KMS-11 (cell line): ENCODE data around the gene SLC41A3.

Experiments
- H2AFZ ChIP-seq: fragments of 200-600 bp; sonication (generic); 2 replicates; pipeline ENCODE4 v1.6.1; 2016; ENCODE audit warnings: antibody characterized with exemption, mixed run types, low read depth
- H3K27ac ChIP-seq: fragments of 200-600 bp; sonication (generic); 2 replicates; pipeline ENCODE4 v1.6.1; 2016; ENCODE audit warnings: mild to moderate bottlenecking, mixed run types
- H3K27me3 ChIP-seq: fragments of 200-600 bp; sonication (generic); 2 replicates; pipeline ENCODE4 v1.6.1; 2017; ENCODE audit warnings: mild to moderate bottlenecking, low read depth, mixed run types, moderate library complexity; ENCODE audit not compliant: insufficient read depth
- H3K36me3 ChIP-seq: fragments of 200-600 bp; sonication (generic); 2 replicates; pipeline ENCODE4 v1.6.1; 2017; ENCODE audit warnings: mild to moderate bottlenecking, mixed run types; ENCODE audit not compliant: insufficient read depth
- H3K4me1 ChIP-seq: fragments of 200-600 bp; sonication (generic); 2 replicates; pipeline ENCODE4 v1.6.1; 2016; ENCODE audit warnings: mild to moderate bottlenecking, low read depth, mixed run types; ENCODE audit not compliant: poor library complexity, severe bottlenecking
- H3K4me2 ChIP-seq: fragments of 200-600 bp; sonication (generic); 2 replicates; pipeline ENCODE4 v1.7.0; 2016; ENCODE audit warnings: mild to moderate bottlenecking, mixed run types
- H3K4me3 ChIP-seq: fragments of 200-600 bp; sonication (generic); IDR thresholded peaks from 2 replicates; pipeline ENCODE4 v1.6.1; 2017; ENCODE audit warnings: low read depth, low read length, mixed read lengths; ENCODE audit not compliant: insufficient read depth
- H3K79me2 ChIP-seq: fragments of 200-600 bp; sonication (generic); 2 replicates; pipeline ENCODE4 v1.6.1; 2016; ENCODE audit warnings: low read depth, mixed run types; ENCODE audit not compliant: insufficient read depth
- H3K9ac ChIP-seq: fragments of 200-600 bp; sonication (generic); 2 replicates; pipeline ENCODE4 v1.6.1; 2016; ENCODE audit warnings: mild to moderate bottlenecking, mixed run types
- H4K20me1 ChIP-seq: fragments of 200-600 bp; sonication (generic); 2 replicates; pipeline ENCODE4 v1.6.1; 2016; ENCODE audit warnings: mild to moderate bottlenecking, mixed run types; ENCODE audit not compliant: insufficient read depth
- CTCF ChIP-seq: fragments of 200-600 bp; sonication (generic); conservative IDR thresholded peaks from 2 replicates; pipeline ENCODE4 v1.6.1; 2017; ENCODE audit warnings: low read depth, mild to moderate bottlenecking, antibody characterized with exemption, low read length, moderate library complexity, mixed read lengths

Gene SLC41A3

GRCh38 chr3:126111566-126112475, 27.9 kb upstream of the SLC41A3 start:
- Histone ChIP-seq H3K4me1 (no peaks in the 10 kb centered on the region), H3K36me3 (no peaks in the 10 kb centered on the region), H3K4me2 (no peak overlapping the region), H2AFZ (no peak overlapping the region), H3K79me2 (no peaks in the 10 kb centered on the region), H3K27me3 (no peaks in the 10 kb centered on the region), H4K20me1 (no peaks in the 10 kb centered on the region), H3K4me3 (no peak overlapping the region), H3K9ac (no peak overlapping the region), H3K27ac (no peak overlapping the region)
- TF ChIP-seq CTCF, result no peak

GRCh38 chr3:126111126-126111551, 27.2 kb upstream of the SLC41A3 start:
- no peak overlapping the region for H3K4me3 ChIP-seq
- H4K20me1 ChIP-seq, result no peaks in the 10 kb centered on the region
- H2AFZ ChIP-seq, result no peak overlapping the region
- H3K4me2 ChIP-seq, result no peak overlapping the region
- no peak overlapping the region for H3K9ac ChIP-seq
- no peaks in the 10 kb centered on the region for H3K4me1 ChIP-seq
- no peaks in the 10 kb centered on the region for H3K27me3 ChIP-seq
- no peaks in the 10 kb centered on the region for H3K79me2 ChIP-seq
- H3K36me3 ChIP-seq, result no peaks in the 10 kb centered on the region
- TF ChIP-seq CTCF, result no peak
- H3K27ac ChIP-seq, result no peak overlapping the region

- no peak overlapping the region for H2AFZ ChIP-seq
- no peak overlapping the region for H3K9ac ChIP-seq
- H3K27ac ChIP-seq, result no peak overlapping the region
- no peak overlapping the region for H3K4me2 ChIP-seq
- H3K79me2 ChIP-seq, result no peaks in the 10 kb centered on the region
- TF ChIP-seq CTCF, result no peak
- no peak overlapping the region for H3K4me3 ChIP-seq
- H3K4me1 ChIP-seq, result no peaks in the 10 kb centered on the region
- H4K20me1 ChIP-seq, result no peaks in the 10 kb centered on the region
- no peaks in the 10 kb centered on the region for H3K36me3 ChIP-seq
- H3K27me3 ChIP-seq, result no peaks in the 10 kb centered on the region
These were observed 26.7 kb upstream of the SLC41A3 start for GRCh38 chr3:126110431-126111125.

- Histone ChIP-seq H3K4me1 (no peaks in the 10 kb centered on the region), H3K36me3 (no peaks in the 10 kb centered on the region), H3K79me2 (no peaks in the 10 kb centered on the region), H3K27me3 (no peaks in the 10 kb centered on the region), H3K4me3 (no peak overlapping the region), H3K27ac (no peak overlapping the region), H3K4me2 (no peak overlapping the region), H4K20me1 (no peaks in the 10 kb centered on the region), H3K9ac (no peak overlapping the region), H2AFZ (no peak overlapping the region)
- no peak for TF ChIP-seq CTCF
These were observed 25.9 kb upstream of the SLC41A3 start for GRCh38 chr3:126109880-126110235.
